GM21423 (cell line): ENCODE data around the gene LAPTM4A.
"Not testable (repeated sequence)": the region's sequence is repeated elsewhere in the genome, so short reads cannot be mapped to it uniquely, and the experiment has no call there.

Experiments
- ATAC-seq: cut with Tn5 transposase; IDR thresholded peaks from one replicate; pipeline ENCODE4 v1.9.1; 2021; ENCODE audit warnings: mild to moderate bottlenecking, moderate library complexity; ENCODE audit not compliant: unreplicated experiment

LAPTM4A gene

GRCh38 chr2:20051532-20052228, at the start of gene LAPTM4A:
Gene LAPTM4A, minus strand, starts transcription at chr2:20051628. Its CDS starts 108 bp downstream, at chr2:20051520.
- peak; percentile 95 for ATAC-seq

- no peak for ATAC-seq
Observed at GRCh38 chr2:20100711-20101110, 49.3 kb upstream of the LAPTM4A start.

- no peak for ATAC-seq
Observed at GRCh38 chr2:20099780-20100179, 48.4 kb upstream of the LAPTM4A start.

- ATAC-seq: peak; percentile 93
Observed at GRCh38 chr2:20097889-20098714, 46.7 kb upstream of the LAPTM4A start.

- no peak for ATAC-seq
Observed at GRCh38 chr2:20095469-20095868, 44.0 kb upstream of the LAPTM4A start.

- no peak for ATAC-seq
Observed at GRCh38 chr2:20094955-20095354, 43.5 kb upstream of the LAPTM4A start.

- ATAC-seq: no peak
Observed at GRCh38 chr2:20094142-20094755, 42.8 kb upstream of the LAPTM4A start.

GRCh38 chr2:20093263-20094141, 42.1 kb upstream of the LAPTM4A start:
- no peak for ATAC-seq

GRCh38 chr2:20092901-20093235, 41.4 kb upstream of the LAPTM4A start:
- ATAC-seq: no peak

GRCh38 chr2:20092226-20092900, 40.9 kb upstream of the LAPTM4A start:
- ATAC-seq: no peak

GRCh38 chr2:20091305-20091991, 40.0 kb upstream of the LAPTM4A start:
- no peak for ATAC-seq

GRCh38 chr2:20089715-20090464, 38.5 kb upstream of the LAPTM4A start:
- no peak for ATAC-seq

GRCh38 chr2:20085909-20086308, 34.5 kb upstream of the LAPTM4A start:
- not testable (repeated sequence) for ATAC-seq

GRCh38 chr2:20082812-20083211, 31.4 kb upstream of the LAPTM4A start:
- not testable (repeated sequence) for ATAC-seq

GRCh38 chr2:20081841-20082240, 30.4 kb upstream of the LAPTM4A start:
- no peak for ATAC-seq

- ATAC-seq: no peak
Observed at GRCh38 chr2:20080839-20081415, 29.5 kb upstream of the LAPTM4A start.

- ATAC-seq: no peak
Observed at GRCh38 chr2:20080428-20080827, 29.0 kb upstream of the LAPTM4A start.

GRCh38 chr2:20079546-20080115, 28.2 kb upstream of the LAPTM4A start:
- no peak for ATAC-seq
